ENCODE results near the gene SLC66A1.

Gene SLC66A1

DNA sequence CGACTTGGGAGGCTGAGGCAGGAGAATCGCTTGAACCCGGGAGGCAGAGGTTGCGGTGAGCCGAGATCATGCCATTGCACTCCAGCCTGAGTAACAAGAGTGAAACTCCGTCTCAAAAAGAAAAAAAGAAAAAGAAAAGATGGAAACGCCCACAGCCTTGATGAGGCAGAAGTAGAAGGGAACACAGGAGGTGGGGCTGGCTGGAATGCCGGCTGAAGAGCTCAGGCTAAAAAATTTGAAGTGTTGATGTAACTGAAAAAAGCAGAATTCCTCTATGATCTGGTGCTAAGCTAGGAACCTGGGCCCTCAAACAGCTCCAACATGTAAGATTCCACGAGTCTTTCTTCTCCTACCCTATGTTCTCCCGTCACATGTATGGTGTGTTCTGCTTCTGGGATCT is 53.6 kb downstream of the SLC66A1 start:
- DNase-seq: no peak

DNA sequence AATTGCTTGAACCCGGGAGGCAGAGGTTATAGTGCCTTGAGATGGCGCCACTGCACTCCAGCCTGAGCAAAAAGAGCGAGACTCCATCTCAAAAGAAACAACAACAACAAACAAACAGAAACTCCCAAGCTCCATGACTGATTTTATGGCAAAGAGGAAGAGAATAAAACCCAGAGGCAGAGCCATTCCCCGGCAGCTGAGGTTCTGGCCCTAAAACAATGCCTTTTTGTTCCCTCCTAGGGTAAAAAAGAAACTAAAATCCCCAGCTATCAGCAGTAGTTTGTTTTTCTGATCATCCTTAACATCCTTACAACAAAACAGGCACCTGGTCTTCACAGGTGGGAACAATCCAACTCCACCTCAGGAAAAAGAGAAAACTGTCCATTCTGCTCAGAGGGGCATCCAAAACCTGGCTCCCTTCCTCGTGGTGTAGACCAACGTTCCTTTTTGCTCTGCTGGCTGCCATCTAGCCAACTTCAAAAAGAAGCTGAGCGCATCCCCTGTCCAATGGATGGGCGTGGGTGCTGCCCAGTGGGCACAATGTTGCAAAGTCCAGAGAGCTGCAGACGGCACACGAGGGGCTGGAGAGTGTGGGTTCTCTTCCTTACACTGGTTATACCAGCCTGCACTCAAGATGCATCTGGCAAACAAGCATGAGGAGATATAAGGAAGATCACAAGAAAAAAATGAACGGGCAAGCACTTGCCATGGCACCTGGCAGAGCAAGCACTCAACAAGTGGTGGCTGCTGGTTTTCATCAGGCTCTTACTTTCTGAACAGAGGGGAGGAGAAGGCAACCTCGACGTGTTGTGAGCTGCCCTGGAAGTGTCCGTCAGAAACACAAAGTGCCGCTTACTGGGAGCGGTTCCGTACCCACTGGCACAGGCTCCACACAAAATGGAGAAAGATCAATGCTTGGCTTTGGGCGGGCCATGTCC is 54.7 kb downstream of the SLC66A1 start:
- DNase-seq: no peak

DNA sequence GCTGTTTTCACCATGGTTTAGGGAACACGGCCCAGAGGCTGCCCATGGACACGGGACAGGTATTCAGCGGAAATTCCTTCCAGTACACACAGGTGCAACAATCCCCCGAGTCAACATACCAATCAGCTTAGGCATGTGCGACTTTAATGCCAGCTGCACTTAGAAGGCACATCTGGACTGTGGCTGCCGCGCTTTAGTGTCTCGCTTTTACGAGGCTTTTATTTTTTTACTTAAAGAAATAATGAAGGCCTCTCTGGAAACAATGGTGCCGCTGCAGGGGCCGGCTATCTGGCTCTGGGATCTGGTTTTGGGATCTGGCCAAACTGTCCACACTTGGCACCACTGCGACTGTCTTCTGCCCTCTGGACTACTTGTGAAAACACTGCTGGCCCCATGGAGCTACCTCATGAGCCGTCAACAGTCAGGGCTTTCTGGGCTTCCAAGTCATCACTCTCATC is 55.5 kb downstream of the SLC66A1 start:
- no peak for DNase-seq

DNA sequence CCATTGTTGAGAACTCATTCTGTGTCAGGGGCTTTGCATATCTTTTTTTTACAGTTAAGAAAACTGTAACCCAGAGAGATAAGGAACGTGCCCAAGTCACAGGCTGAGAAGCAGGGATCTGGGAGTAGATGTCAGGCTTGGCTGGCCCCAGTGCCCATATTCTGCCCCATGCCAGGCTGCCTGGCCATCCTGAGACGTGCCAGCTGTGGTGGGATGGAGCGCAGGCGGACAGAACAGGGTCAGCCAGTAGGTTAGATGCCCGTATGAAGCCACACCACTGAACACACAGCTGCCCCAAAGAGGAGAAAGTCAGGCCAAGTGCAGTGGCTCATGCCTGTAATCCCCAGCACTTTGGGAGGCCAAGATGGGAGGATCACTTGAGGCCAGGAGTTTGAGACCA is 55.9 kb downstream of the SLC66A1 start:
- DNase-seq: no peak

DNA sequence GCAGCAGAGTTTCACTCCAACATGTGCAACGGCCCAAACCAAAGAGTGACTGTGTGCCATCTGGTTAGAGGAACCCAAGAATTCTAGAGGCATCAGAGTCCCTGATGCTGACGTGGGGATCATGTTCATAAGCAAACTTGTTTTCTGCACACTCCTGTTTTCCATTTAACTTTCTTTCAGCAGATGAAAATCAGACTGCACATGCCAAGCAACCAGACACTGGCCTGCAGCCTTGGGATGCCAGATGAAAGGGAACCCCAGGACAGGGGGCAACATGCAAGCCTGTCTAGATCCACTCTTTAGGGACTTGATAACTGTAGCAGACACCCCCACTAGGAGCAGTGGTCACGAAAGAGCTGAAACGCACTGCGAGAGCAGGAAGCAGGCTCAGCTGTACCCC is 56.8 kb downstream of the SLC66A1 start:
- no peak for DNase-seq

DNA sequence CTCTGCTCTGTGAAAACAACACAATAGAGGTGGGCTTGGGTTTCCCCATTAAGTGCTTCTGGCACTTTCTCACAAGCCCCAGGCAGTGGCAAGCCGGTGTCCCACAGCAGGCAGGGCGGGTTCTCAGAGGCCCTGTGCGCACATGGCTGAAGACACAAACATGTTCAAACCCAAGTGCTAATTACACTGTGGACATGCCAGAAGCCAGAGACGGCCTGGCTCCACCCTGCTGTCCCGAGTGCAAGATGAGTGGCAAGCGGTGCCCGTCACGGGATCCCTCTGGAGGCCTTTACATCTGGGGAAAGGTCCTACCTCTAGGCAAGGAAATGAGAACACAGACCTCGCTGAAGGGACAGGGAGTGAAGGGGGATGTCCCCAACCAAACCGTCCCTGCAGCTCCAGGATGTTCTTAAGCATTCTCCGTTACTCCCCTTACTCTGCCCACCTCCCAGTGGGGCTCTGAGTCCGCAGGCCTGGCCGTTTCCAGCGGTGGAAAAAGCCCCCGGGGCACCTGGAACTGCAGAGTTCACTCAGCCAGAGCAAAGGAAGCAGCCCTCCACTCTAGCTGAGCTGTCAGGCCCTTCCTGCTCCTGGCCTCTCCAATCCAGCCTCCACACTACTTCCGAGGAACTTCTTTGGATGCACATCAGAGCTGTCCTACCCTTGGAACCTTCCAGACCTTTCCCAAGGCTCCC is 57.4 kb downstream of the SLC66A1 start:
- DNase-seq: no peak

DNA sequence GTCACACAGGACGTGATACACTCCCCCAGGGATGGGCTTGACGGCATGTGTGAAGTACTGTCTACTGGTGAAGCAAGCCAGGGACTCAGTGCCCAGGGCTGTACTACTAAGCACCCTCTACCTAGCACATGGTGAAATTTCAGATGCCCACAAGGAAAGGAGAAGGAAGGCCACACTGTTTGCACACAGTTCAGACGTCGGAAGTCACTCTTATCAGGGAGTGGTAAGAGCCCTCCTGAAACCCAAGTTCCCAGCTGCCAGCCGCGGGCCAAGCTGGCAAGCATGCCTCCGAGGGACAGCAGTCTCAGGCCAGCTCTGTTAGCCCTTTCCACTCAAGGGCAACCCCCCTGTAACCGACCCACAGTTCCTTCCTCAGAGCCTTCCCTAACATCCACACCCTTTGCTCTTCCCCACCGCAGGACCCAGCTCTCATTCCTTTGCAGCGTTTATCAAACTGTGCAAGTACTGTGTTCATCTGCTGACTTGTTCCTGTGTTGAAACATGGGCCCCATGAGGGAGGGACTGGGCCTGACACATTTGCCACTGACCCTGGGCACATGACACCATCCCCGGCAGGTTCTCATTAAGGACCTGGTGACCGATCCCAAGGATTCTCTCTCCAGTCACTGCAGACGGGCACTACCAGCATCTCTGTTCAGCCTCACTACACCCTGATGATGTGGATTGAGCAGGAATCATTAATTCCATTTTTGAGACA is 58.5 kb downstream of the SLC66A1 start:
- DNase-seq: no peak

DNA sequence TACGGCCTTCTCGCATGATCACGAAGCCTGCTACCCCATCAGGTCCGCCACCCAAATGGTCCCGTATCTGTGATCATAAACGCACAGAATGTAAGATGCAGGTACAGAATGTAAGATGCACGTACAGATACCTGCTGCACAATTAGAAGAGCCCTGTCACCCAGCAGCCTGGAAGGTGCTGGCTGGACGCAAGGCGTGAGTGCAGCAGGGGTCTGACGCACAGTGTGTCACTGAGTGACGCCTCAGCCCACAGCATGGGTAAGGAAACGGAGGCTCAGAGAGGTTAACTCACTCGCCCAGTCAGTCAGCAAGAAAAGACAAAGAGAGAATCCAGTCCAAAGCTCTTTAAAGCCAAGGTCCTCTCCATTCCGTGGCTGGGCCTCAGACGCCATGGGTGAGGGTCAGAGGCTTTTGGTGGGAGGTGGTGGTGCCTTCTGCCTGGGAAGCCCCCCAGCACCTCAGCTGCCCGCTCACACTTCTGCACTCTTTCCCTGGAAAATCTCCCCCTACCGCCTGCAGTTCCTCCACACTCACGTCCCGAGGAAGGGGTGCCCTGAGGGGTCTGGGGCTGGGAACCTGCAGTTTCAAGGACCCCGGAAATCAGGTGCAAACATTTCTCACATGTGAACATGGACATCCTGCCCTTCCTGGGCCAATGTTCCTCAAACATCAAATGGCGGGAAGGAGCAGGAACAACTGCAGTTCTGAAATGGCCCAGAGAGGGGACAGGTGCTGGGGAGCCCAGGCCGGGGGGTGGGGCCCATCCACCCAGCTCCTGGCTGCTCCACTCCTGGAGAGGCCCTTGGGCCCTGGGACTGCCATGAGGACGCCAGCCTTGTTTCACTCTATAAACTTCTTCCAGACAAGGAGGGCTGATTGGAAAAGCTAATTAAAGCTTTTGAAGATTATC is 59.4 kb downstream of the SLC66A1 start:
- no peak for DNase-seq

DNA sequence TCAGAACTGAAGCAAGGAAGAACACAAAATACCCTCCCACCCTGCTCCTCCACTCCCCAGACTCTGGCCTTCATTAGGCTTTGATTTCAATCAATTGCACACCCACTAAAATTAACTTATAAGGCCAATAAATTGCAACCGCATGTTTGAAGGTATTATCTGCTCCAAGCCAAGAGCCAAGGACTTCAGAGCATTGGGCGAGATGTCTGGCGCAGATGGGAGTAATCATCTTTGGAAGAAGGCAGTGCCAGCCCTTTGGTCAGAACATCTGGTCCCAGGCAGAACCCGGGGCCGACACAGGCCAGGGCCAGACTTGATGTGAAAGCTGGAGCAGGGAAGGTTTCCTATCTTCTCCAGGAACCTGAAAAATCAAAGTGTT is 60.0 kb downstream of the SLC66A1 start:
- no peak for DNase-seq

DNA sequence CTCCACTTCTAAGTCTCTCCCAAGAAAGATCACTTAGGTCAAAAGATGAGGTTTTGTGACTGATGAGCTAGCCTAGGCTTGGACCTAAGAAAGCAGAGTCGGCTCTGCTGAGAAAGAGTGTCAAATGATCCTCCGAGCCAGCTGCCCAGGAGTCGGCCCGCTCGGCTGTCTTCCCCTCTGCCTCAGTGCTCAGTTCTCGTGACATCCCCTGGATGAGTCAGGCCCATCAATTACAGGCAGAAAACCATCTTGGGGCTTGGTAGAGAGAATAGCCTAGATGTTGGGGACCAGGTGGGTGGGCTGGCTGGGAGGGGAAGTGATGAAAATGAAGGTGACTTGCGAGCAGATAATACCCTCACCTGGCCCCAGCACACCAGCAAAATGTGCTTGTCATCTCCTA is 60.5 kb downstream of the SLC66A1 start:
- DNase-seq: no peak

DNA sequence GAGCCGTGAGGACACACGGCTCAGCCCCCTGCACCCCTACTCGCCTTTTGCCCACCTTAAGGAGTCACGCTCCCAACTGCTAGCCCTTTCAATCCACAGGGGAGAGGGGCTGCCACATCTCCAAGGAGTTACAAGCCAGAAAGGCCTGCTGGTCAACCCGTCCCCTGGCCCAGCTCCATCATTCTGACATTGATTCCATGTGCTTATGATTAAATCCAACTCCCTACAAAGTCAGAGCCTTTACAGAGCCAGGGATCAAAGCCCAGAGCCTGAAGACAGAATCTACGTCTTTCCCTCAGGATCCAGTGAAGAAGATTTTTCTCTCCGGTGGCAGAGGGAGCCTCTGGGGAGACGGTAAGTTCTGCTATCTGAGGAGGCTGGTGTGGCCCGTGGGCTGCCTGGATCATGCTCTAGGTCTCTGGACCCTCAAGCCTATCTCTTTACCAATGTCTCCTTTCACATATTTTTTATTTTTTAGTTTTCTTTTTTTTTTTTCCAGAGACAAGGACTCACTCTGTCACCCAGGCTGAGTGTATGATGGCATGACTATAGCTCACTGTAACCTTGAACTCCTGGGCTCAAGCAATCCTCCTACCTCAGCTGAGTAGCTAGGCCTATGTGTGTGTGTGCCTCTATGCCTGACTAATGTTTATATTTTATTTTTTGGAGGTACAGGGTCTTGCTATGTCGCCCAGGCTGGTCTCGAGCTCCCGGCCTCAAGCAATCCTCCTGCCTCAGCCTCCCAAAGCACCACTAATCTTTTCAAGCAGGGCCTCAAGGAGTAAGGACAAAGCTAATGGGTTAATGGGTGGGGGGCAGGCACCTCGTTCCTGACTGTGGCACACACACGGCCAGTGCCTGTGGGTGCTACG is 61.3 kb downstream of the SLC66A1 start:
- no peak for DNase-seq

DNA sequence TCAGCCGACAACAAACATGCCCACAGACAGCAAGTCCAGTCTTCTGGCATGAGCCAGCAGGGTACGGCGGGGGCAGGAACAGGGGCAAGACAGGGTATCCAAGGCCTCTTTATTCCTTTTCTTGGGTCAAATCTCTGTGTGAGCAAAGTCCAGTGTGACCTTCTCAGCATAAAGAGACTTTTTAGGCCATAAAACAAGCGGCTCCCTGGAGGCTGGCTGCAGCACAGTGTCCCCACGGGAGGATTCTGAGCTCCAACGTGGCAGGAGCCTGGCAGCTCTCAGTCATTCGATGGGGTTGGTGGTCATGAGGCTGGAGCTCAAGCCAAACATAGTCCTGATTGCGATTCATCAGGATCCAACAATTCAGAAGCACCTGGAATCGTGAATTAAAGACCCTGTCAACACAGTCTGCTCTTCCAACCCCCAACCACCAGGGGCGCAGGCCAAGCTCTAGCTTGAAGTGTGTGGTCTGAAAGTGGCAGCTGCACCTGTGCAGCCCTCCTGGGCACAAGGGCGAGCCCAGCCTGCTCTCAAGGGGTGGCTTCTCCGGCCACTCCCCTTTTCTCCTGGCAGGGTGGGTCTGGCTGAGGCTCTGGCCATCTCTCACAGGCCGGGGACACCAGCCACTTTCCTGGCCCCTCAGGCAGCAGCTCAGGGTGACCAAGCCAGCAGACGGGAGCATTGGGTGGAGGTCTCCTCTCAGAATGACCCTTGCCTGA is 62.1 kb downstream of the SLC66A1 start:
- DNase-seq: no peak

DNA sequence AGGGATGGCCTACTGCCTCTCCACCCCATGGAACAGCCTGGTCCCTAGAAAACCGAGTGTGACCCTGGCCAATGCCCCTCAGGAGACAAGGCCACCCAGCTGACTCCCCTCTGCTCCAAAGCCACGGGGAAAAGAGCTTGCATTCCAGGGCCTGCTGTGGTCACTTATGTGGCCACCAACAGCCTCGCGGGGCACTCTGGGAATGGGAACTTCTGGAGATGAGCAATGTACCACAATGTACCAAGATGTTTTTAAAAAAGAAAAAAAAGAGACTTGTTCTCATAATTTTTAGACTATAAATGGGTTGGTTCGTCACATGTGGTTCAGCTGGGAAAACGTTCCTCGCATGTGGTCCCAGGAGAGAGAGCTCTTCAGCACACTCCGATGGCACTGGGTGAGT is 62.8 kb downstream of the SLC66A1 start:
- DNase-seq: no peak

DNA sequence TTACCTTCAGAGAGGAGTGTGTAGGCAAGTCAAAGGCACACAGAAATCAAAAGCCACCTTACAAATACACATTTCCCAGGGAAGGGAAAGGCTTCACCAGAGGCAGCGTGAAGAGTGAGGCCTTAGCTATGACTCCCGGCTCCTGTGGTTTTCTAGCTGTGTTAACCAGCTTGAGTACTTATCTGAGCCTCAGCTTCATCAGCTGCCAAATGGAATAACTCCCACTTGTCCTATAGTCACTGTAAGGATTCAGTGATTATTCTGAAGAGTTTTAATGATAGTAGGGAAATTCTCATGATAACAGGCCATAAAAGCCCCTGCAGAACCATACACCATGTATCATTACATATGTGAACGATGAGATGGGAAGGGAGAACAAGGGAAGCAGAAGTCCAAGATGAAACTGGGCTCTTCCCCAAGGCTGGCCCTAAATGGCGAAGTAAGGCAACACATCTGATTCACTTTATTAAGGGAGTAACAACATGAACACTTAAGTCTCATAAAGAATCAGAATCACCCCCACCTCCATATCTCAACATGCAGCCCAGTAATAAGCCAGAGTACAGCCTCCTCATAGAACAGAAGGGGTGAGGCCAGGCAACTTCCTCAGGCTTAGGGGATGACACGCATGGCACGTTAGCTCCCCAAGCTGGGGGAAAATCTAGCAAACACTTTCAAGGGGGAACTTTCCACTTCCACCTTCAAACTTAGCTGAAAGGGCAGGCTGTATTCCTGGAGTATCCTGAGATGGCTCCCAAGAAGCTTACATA is 63.7 kb downstream of the SLC66A1 start:
- DNase-seq: no peak

DNA sequence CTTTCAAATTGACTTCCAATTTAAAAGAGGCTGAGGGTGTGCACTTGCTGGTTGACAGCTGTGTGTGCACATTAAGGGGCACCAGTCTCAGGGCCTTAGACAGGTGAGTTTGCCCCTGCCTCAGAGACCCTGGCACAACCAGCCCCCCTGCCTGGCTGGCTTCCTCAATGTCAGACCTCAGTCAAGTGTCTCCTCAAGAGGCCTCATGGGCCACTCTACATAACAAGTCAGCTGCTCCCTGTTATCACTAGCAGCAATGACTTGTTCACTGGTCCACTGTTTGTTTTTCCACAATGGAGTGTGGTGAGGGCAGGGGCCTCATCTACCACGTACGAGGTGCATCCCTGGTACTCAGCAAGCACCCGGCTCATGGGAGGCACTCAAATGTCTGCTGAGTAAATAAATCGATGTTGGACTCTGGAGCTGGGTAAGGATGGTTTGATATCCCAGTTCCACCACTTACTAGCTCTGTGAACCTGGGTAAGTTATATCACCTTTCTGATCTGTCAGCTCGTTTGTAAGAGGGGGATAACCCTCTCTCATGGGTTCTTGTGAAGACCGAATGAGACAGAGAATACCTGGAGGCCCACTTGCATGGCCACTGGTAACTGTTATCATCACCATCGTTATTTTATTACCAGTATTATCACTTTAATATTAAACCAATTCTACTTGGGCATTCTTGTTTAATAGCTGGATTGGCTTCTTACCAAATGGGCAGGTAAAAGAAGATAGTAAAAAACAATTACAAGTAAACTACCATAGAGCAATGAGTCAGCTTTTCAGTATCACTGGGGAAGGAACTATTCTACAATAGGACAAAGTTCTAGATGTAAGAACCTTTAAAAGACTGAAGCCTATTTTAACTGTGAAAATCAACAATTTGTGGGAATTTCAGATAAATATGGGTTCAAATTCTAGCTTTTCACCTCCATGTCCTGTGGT is 64.6 kb downstream of the SLC66A1 start:
- no peak for DNase-seq

DNA sequence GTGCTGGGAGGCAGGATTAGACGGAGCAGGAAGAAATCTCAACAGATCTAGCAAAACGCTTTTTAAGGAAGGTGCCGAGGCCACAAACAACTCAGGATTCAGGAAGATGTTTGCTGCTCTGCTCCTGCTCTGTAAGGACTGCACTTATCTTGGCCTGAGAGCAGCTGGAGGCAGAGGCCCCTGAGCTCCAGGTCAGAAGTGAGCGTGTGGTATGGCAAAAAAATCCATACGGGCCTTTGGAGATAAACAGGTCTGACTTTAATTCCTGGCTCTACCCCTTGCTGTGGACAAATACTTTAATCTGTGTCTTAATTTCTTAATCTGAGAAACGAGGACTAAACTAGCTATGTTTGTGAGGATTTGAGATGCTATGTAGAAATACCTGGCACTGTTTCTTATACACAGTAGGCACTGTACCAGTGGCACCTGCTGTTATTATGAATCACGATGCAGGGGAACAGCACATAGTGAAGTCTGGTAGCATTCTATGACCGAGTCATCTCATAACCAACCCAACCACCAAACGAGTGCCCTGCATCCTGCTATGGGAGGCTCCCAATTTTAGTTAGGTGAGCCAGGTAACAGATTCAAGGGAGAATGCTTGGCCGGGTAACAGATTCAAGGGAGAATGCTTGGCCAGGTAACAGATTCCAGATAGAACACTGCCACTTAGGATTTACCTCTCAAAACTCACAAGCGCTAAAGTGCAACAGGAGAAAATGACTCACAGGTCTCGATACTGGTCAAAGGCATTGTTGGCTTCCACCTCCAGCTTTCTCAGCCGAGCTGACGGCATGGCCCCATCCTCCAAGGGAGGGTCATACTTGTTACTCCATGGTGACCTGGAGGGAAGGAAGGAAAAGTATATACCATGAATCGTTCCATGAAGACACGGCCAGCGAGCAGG is 65.9 kb downstream of the SLC66A1 start:
- DNase-seq: no peak
